Loucy (cell line): ENCODE data around the gene MMP11.

Experiments used
- H2AFZ ChIP-seq: fragments of 200-600 bp; sonication (generic); 2 replicates; pipeline ENCODE4 v1.6.0; 2016; ENCODE audit warnings: antibody characterized with exemption, mild to moderate bottlenecking, low read length, moderate library complexity
- H3F3A ChIP-seq: fragments of 200-600 bp; 2 replicates; pipeline ENCODE4 v1.6.0; 2016; ENCODE audit warnings: antibody characterized with exemption, low read depth, mild to moderate bottlenecking
- H3K27me3 ChIP-seq: fragments of 200-600 bp; sonication (generic); 2 replicates; pipeline ENCODE4 v1.6.1; 2014; ENCODE audit warnings: low read length, mild to moderate bottlenecking; ENCODE audit not compliant: insufficient read depth, poor library complexity, severe bottlenecking
- H3K36me3 ChIP-seq: fragments of 200-600 bp; sonication (generic); 2 replicates; pipeline ENCODE4 v1.6.1; 2016; ENCODE audit warnings: low read length; ENCODE audit not compliant: insufficient read depth
- H3K4me1 ChIP-seq: fragments of 200-600 bp; sonication (generic); 2 replicates; pipeline ENCODE4 v1.5.1; 2014; ENCODE audit warnings: low read length, mild to moderate bottlenecking; ENCODE audit not compliant: insufficient read depth, poor library complexity, severe bottlenecking
- H3K4me2 ChIP-seq: fragments of 200-600 bp; sonication (generic); 2 replicates; pipeline ENCODE4 v1.6.0; 2014; ENCODE audit warnings: antibody characterized with exemption, low read length, low read depth, mild to moderate bottlenecking; ENCODE audit not compliant: poor library complexity, severe bottlenecking
- H3K4me3 ChIP-seq: fragments of 200-600 bp; sonication (generic); 2 replicates; pipeline ENCODE4 v1.5.1; 2014; ENCODE audit warnings: low read length, mild to moderate bottlenecking, mixed read lengths; ENCODE audit not compliant: poor library complexity, severe bottlenecking
- H3K79me2 ChIP-seq: fragments of 200-600 bp; sonication (generic); 2 replicates; pipeline ENCODE4 v1.6.1; 2014; ENCODE audit warnings: low read length; ENCODE audit not compliant: insufficient read depth
- H3K9ac ChIP-seq: fragments of 200-600 bp; sonication (generic); 2 replicates; pipeline ENCODE4 v1.6.0; 2014; ENCODE audit warnings: mild to moderate bottlenecking, low read depth, low read length, moderate library complexity; ENCODE audit not compliant: poor library complexity, severe bottlenecking
- H3K9me2 ChIP-seq: fragments of 200-600 bp; sonication (generic); replicated peaks from 2 replicates; pipeline ENCODE4 v1.6.1; 2016; ENCODE audit warnings: low read depth, low read length, mixed read lengths
- H3K9me3 ChIP-seq: fragments of 200-600 bp; sonication (generic); 2 replicates; pipeline ENCODE4 v1.6.1; 2014; ENCODE audit warnings: mild to moderate bottlenecking, antibody characterized with exemption, low read length, low read depth; ENCODE audit not compliant: insufficient read depth
- H4K20me1 ChIP-seq: fragments of 200-600 bp; sonication (generic); 2 replicates; pipeline ENCODE4 v1.6.0; 2014; ENCODE audit warnings: antibody characterized with exemption, low read length, mild to moderate bottlenecking; ENCODE audit not compliant: insufficient read depth, poor library complexity, severe bottlenecking
- EZH2phosphoT487 ChIP-seq: fragments of 200-600 bp; IDR thresholded peaks from 2 replicates; pipeline ENCODE4 v1.6.1; 2018; ENCODE audit warnings: antibody characterized with exemption, mild to moderate bottlenecking, moderate library complexity, borderline replicate concordance
- TF ChIP-seq, protein P1 (sequence below): fragments of 200-600 bp; sonication (generic); conservative IDR thresholded peaks from 2 replicates; pipeline ENCODE4 v1.5.1; 2014; ENCODE audit warnings: mild to moderate bottlenecking, antibody characterized with exemption, low read length

MMP11 gene

DNA sequence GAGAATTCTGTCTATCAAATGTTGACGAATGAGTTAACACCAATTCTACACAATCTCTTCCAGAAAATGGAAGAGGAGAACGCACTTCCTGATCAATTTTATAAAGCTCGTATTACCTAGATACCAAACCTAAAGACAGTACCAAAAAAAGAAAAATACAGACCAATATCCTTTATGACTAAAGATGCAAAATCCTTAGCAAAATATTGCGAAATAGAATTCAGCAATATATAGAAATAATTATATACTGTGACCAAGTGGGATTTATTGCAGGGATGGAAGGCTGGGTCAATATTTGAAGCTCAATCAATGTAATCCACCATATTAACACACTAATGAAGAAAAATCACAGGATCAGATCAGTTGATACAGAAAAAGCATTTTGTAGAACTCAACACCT lies 39.7 kb downstream of the MMP11 start:
- no peak overlapping the region for H3K4me2 ChIP-seq
- no peak overlapping the region for H3K4me3 ChIP-seq
- 0 out of 2 replicates have a peak, but pooled peaks cover 3% of the 10 kb centered on the region for H3F3A ChIP-seq
- no peaks in the 10 kb centered on the region for H3K79me2 ChIP-seq
- H3K9me3 ChIP-seq: no peaks in the 10 kb centered on the region
- TF ChIP-seq EZH2phosphoT487: no peak
- TF ChIP-seq, protein P1, sequence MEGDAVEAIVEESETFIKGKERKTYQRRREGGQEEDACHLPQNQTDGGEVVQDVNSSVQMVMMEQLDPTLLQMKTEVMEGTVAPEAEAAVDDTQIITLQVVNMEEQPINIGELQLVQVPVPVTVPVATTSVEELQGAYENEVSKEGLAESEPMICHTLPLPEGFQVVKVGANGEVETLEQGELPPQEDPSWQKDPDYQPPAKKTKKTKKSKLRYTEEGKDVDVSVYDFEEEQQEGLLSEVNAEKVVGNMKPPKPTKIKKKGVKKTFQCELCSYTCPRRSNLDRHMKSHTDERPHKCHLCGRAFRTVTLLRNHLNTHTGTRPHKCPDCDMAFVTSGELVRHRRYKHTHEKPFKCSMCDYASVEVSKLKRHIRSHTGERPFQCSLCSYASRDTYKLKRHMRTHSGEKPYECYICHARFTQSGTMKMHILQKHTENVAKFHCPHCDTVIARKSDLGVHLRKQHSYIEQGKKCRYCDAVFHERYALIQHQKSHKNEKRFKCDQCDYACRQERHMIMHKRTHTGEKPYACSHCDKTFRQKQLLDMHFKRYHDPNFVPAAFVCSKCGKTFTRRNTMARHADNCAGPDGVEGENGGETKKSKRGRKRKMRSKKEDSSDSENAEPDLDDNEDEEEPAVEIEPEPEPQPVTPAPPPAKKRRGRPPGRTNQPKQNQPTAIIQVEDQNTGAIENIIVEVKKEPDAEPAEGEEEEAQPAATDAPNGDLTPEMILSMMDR: no peak
- no peak overlapping the region for H2AFZ ChIP-seq
- H3K9me2 ChIP-seq: no peaks in the 10 kb centered on the region
- H3K27me3 ChIP-seq: no peaks in the 10 kb centered on the region
- H3K4me1 ChIP-seq: no peaks in the 10 kb centered on the region
- peaks cover 26% of the 10 kb centered on the region; the same call in 1 of the 2 replicates for H3K36me3 ChIP-seq
- H3K9ac ChIP-seq: no peak overlapping the region
- no peaks in the 10 kb centered on the region for H4K20me1 ChIP-seq

DNA sequence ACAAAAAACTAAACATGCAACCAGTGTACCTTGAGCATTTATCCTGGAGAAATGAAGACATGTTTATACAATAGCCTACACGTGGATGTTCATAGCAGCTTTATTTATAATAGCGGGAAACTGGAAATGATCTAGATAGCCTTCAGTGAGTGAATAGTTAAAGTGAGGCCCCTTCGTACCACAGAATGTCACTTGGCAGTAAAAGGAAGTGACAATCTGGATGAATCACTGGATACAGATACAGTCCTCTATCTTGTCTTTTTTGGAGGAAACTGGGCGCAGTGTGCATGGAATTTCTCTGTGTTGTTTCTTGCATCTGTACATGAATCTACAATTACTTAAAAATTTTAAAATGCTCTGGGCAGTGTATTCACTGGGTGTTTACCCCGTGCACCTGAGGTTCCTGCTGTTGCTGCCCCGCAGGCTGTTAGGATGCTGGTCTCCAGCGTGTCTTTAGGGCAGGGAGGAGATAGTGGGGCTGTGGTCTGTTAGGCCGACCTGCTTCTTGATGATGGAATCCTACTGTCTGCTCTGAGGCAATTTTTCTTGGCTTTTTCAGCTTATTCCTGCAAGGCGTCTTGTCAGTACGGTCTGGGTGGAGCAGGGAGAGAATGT lies 43.0 kb downstream of the MMP11 start:
- Histone ChIP-seq H3K9ac (no peak overlapping the region), H3F3A (0 out of 2 replicates have a peak, but pooled peaks cover 3% of the 10 kb centered on the region), H2AFZ (no peak overlapping the region), H3K4me3 (no peak overlapping the region), H3K4me1 (no peaks in the 10 kb centered on the region), H3K79me2 (no peaks in the 10 kb centered on the region), H4K20me1 (no peaks in the 10 kb centered on the region), H3K4me2 (no peak overlapping the region), H3K27me3 (no peaks in the 10 kb centered on the region), H3K9me2 (no peaks in the 10 kb centered on the region), H3K9me3 (no peaks in the 10 kb centered on the region), H3K36me3 (peaks cover 53% of the 10 kb centered on the region; the same call in 1 of the 2 replicates)
- TF ChIP-seq EZH2phosphoT487: no peak
- TF ChIP-seq, protein P1: no peak

DNA sequence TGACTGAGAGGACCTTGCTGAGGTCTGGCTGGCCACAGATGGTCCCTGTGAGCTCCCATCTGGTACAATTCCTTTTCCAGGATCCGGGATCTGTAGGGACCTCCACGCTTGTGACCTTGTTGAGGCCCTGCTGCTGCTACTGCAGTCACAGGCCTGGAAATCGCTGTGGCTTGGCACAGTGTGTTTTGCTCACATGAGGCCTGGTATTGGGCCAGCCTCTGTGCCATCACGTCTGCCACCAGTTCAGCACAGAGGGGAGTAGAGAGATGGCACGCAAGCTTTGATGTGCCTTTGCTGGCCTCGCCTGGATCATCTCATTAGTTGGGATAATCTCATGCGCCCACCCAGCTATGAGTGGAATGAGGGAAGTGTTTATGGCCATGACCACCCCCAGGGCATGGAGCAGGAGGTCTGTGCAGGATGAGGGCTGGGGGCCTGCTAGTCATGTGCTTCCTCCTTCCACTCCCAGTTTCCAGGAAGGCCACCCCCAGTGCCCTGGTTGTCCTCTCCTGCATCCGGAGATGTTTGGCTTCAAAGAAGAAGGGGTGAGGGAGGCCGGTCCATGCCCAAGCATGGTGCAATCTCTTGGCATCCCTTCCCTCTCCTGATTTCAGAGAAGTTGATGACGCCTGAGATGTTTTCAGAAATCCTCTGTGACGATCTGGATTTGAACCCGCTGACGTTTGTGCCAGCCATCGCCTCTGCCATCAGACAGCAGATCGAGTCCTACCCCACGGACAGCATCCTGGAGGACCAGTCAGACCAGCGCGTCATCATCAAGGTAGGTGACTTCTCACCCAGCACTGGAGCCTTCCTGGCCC lies 43.7 kb downstream of the MMP11 start:
- Histone ChIP-seq H3K79me2 (no peaks in the 10 kb centered on the region), H3K4me2 (no peak overlapping the region), H3F3A (0 out of 2 replicates have a peak, but pooled peaks cover under 1% of the 10 kb centered on the region), H3K4me1 (no peaks in the 10 kb centered on the region), H3K9me2 (no peaks in the 10 kb centered on the region), H3K36me3 (peaks cover 54% of the 10 kb centered on the region; the same call in 1 of the 2 replicates), H3K27me3 (no peaks in the 10 kb centered on the region), H2AFZ (no peak overlapping the region), H3K9ac (no peak overlapping the region), H3K9me3 (no peaks in the 10 kb centered on the region), H4K20me1 (no peaks in the 10 kb centered on the region), H3K4me3 (no peak overlapping the region)
- TF ChIP-seq, protein P1: no peak
- no peak for TF ChIP-seq EZH2phosphoT487
